Fibroblast of lung (primary cell): ENCODE results near the gene DTX1. TPM values are rescaled to one million over a fixed set of nuclear protein-coding genes. Genes with fewer than 3 reads are reported as not detected.

ENCODE experiments used
- DNase-seq, 2 donors: peaks; one replicate each; pipeline versions ENCODE4 v3.0.0 to v3.0.0-alpha.2; 2010; ENCODE audit warnings: low read depth in 2 of 2
- H2AFZ ChIP-seq: 2 replicates; pipeline ENCODE4 v1.5.1; 2012; ENCODE audit warnings: low read length, control low read depth, inconsistent platforms
- H3K27ac ChIP-seq: 2 replicates; pipeline ENCODE4 v1.5.1; 2011; ENCODE audit warnings: low read length, control low read depth; ENCODE audit not compliant: insufficient read depth
- H3K27me3 ChIP-seq: 2 replicates; pipeline ENCODE4 v1.5.1; 2011; ENCODE audit warnings: mild to moderate bottlenecking, low read length; ENCODE audit not compliant: control insufficient read depth, insufficient read depth
- H3K36me3 ChIP-seq: 2 replicates; pipeline ENCODE4 v1.5.1; 2011; ENCODE audit warnings: low read length; ENCODE audit not compliant: control insufficient read depth, insufficient read depth
- H3K4me1 ChIP-seq: 2 replicates; pipeline ENCODE4 v1.5.1; 2011; ENCODE audit warnings: low read length; ENCODE audit not compliant: control insufficient read depth, insufficient read depth; ENCODE audit errors: extremely low read depth
- H3K4me2 ChIP-seq: 2 replicates; pipeline ENCODE4 v1.5.1; 2011; ENCODE audit warnings: low read length, control low read depth; ENCODE audit not compliant: insufficient read depth; ENCODE audit errors: extremely low read depth
- H3K4me3 ChIP-seq, 4 experiments: fragments of 200-600 bp in 1 of 4; sonication (generic) in 1 of 4; replicated peaks in 1 of 4; 2 replicates each; pipeline ENCODE4 v1.5.1; 2011 to 2016; ENCODE audit warnings: low read length in 4 of 4, low read depth in 3 of 4, mild to moderate bottlenecking in 3 of 4, control low read depth in 2 of 4, inconsistent platforms in 1 of 4, mixed read lengths in 1 of 4; ENCODE audit not compliant: insufficient read depth in 1 of 4; ENCODE audit errors: control extremely low read depth in 1 of 4
- H3K79me2 ChIP-seq: 2 replicates; pipeline ENCODE4 v1.5.1; 2012; ENCODE audit warnings: mild to moderate bottlenecking, low read length, inconsistent platforms; ENCODE audit not compliant: control insufficient read depth, insufficient read depth
- H3K9ac ChIP-seq: 2 replicates; pipeline ENCODE4 v1.5.1; 2011; ENCODE audit warnings: mild to moderate bottlenecking, low read length, control low read depth; ENCODE audit not compliant: insufficient read depth
- H3K9me3 ChIP-seq: 2 replicates; pipeline ENCODE4 v1.5.1; 2012; ENCODE audit warnings: low read depth, low read length; ENCODE audit not compliant: control insufficient read depth, insufficient read depth
- H4K20me1 ChIP-seq: 2 replicates; pipeline ENCODE4 v1.5.1; 2011; ENCODE audit warnings: low read length; ENCODE audit not compliant: control insufficient read depth, insufficient read depth; ENCODE audit errors: extremely low read depth
- EZH2 ChIP-seq: IDR thresholded peaks from 2 replicates; pipeline ENCODE4 v1.5.1; 2012; ENCODE audit warnings: low read length, control low read depth, mild to moderate bottlenecking; ENCODE audit errors: missing control alignments
- polyA plus RNA-seq, 2 donors: library from polyadenylated mRNA; depleted of rRNA in 1 of 2; stranded (reverse) in 1 of 2; unstranded in 1 of 2; fragments of >200 nt; gene quantifications; 2 replicates each; pipeline ENCODE4 v1.2.1, GENCODE V29; 2011 to 2012; ENCODE audit warnings: missing spikeins in 1 of 2
- total RNA-seq: library from RNA; depleted of rRNA; stranded (reverse); fragments of >200 nt; gene quantifications from 2 replicates; pipeline ENCODE4 v1.2.1, GENCODE V29; 2014
- TF ChIP-seq, protein P1 (sequence below), 2 donors: IDR thresholded peaks in 1 of 2; conservative IDR thresholded peaks in 1 of 2; 1 replicate in 1 of 2; 2 replicates in 1 of 2; pipeline ENCODE4 v1.5.1; 2011 to 2012; ENCODE audit warnings: low read length in 2 of 2, control low read depth in 1 of 2, inconsistent platforms in 1 of 2, low read depth in 1 of 2, mild to moderate bottlenecking in 1 of 2

DTX1 gene
- total and polyA plus RNA-seq, 2 donors (not counting 1 experiment from before 2014, with no cell fraction given) = not detected

DNA sequence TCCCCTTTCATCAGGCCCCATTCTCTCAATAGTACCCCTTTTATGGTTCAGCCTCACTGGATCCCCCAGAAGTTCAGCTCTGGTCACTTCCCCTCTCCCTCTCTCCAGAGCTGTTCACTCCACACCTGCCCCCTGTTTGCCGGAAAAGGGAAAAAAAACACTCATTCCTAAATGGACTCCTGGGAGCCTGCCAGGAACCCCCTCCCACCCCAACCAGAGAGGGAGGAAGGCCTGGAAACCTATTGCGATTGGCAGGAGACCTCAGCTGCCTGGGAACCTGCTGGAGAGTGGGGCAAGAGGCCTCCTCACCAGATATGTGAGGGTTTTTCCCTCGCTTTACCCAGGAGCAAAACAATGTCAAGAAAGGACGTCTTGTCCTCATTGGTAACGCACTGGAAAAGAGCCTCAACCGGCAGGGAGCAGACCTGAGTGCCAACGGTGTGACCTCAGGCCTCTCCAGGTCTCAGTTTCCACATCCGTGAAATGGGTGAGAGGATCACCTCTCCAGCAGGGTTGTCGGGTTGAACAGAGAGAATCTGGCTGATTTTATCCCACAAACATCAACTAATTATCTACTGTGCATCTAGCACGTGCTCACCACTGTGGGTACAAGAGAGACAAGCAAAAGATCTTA is 4.6 kb downstream of the DTX1 start:
- DNase-seq = no peak
- Histone ChIP-seq H3K4me3 (no peak overlapping the region), H3K9ac (no peak overlapping the region), H3K4me1 (no peaks in the 10 kb centered on the region), H3K9me3 (no peaks in the 10 kb centered on the region), H3K27me3 (peaks cover under 1% of the 10 kb centered on the region), H3K36me3 (no peaks in the 10 kb centered on the region), H4K20me1 (peaks cover 2% of the 10 kb centered on the region), H3K79me2 (no peaks in the 10 kb centered on the region), H3K27ac (no peak overlapping the region), H3K4me2 (no peak overlapping the region), H2AFZ (no peak overlapping the region)
- no peak for TF ChIP-seq EZH2
- TF ChIP-seq, protein P1, sequence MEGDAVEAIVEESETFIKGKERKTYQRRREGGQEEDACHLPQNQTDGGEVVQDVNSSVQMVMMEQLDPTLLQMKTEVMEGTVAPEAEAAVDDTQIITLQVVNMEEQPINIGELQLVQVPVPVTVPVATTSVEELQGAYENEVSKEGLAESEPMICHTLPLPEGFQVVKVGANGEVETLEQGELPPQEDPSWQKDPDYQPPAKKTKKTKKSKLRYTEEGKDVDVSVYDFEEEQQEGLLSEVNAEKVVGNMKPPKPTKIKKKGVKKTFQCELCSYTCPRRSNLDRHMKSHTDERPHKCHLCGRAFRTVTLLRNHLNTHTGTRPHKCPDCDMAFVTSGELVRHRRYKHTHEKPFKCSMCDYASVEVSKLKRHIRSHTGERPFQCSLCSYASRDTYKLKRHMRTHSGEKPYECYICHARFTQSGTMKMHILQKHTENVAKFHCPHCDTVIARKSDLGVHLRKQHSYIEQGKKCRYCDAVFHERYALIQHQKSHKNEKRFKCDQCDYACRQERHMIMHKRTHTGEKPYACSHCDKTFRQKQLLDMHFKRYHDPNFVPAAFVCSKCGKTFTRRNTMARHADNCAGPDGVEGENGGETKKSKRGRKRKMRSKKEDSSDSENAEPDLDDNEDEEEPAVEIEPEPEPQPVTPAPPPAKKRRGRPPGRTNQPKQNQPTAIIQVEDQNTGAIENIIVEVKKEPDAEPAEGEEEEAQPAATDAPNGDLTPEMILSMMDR (conservative IDR thresholded peaks at IDR 0.05 in 1 of 2, IDR thresholded peaks at IDR 0.05 in 1 of 2; ENCODE audit: low read depth in 1 of 2, low read length in 2 of 2) = no peak

DNA sequence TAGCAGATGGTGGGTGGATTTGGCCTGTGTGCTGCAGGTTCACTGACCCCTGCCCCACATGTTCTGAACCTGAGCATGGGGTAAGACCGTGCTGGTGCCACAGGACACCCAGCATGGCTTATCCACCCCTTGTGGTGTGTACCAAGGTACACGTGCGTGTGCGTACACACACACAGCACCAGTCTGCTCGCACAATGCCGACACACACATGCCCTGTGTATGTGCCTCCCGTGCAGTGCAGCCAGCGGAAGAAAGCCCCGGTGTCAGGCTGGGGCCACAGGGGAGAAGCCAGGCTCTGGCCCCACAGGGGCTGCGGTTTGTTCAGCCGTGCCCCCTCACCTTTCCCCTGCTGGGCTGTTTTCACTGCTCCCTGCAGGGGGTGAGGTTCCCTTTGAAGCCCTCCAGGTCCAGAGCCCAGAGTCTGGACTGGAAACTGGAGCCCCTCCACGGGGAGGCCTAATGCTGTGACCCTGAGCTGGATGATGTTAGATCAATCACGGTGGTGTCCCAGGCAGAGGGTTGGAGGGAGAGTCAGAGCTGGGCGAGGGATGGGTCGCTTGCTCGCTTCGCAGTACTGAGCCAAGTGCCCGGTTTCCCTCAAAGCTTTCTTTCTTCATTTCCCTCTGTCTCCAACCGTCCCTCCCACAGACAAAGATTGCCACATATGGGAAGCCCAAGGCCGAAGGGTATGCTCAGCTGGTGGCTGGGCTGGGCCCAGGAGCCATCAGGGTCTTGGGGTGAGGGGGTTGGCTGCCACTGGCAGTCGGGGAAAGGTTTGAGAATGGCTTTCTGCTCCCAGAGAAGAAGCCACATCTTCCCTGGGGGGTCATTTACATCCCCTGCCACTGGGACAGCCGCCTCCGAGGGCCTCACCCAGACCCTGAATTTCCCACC is 6.2 kb downstream of the DTX1 start:
- Histone ChIP-seq H3K4me2 (no peak overlapping the region), H3K4me1 (no peaks in the 10 kb centered on the region), H3K79me2 (no peaks in the 10 kb centered on the region), H3K4me3 (no peak overlapping the region), H3K9ac (no peak overlapping the region), H3K27ac (no peak overlapping the region), H2AFZ (no peak overlapping the region), H3K36me3 (no peaks in the 10 kb centered on the region), H4K20me1 (peaks cover 2% of the 10 kb centered on the region), H3K9me3 (no peaks in the 10 kb centered on the region), H3K27me3 (no peaks in the 10 kb centered on the region)
- TF ChIP-seq, protein P1 (conservative IDR thresholded peaks at IDR 0.05 in 1 of 2, IDR thresholded peaks at IDR 0.05 in 1 of 2; ENCODE audit: low read depth in 1 of 2, low read length in 2 of 2) = no peak
- no peak for TF ChIP-seq EZH2
- DNase-seq = no peak
